Progenitor cell of endocrine pancreas (in vitro differentiated cells): ENCODE measurements around the gene CTNNA3. TPM values are rescaled to one million over a fixed set of nuclear protein-coding genes. Genes with fewer than 3 reads are reported as not detected.

ENCODE experiments used
- DNase-seq: peaks from one replicate; pipeline ENCODE4 v3.0.0; 2021; ENCODE audit warnings: low spot score; ENCODE audit not compliant: unreplicated experiment
- H3K27ac Mint-ChIP-seq: 2 replicates; pipeline ENCODE4 v1.8.0; 2021; ENCODE audit warnings: mild to moderate bottlenecking, moderate library complexity, mixed read lengths
- H3K27me3 Mint-ChIP-seq: 2 replicates; pipeline ENCODE4 v1.8.0; 2021; ENCODE audit warnings: mixed read lengths
- H3K36me3 Mint-ChIP-seq: 2 replicates; pipeline ENCODE4 v1.8.0; 2022; ENCODE audit warnings: mixed read lengths; ENCODE audit not compliant: insufficient read depth
- H3K4me1 Mint-ChIP-seq: 2 replicates; pipeline ENCODE4 v1.8.0; 2021; ENCODE audit warnings: low read depth, mixed read lengths
- H3K4me3 Mint-ChIP-seq: 2 replicates; pipeline ENCODE4 v1.8.0; 2021; ENCODE audit warnings: low read depth, mild to moderate bottlenecking, moderate library complexity, mixed read lengths
- H3K9me3 Mint-ChIP-seq: 2 replicates; pipeline ENCODE4 v1.8.0; 2021; ENCODE audit warnings: low read depth, mixed read lengths
- CTCF ChIP-seq: fragments of 200-600 bp; sonication (generic); IDR thresholded peaks from one replicate; pipeline ENCODE4 v1.5.0; 2021; ENCODE audit warnings: antibody characterized with exemption, mild to moderate bottlenecking; ENCODE audit not compliant: unreplicated experiment
- total RNA-seq: library from RNA; stranded (reverse); gene quantifications from 2 replicates; pipeline ENCODE4 v1.2.1, GENCODE V29; 2021

Gene CTNNA3
- total RNA-seq, 1 donor from 2014 or later = 1.7 TPM

- no peak for DNase-seq
- Mint-ChIP-seq H3K9me3 (no peaks in the 10 kb centered on the region), H3K36me3 (no peaks in the 10 kb centered on the region), H3K27ac (no peak overlapping the region), H3K4me3 (no peak overlapping the region), H3K4me1 (peaks cover 2% of the 10 kb centered on the region), H3K27me3 (no peaks in the 10 kb centered on the region)
- TF ChIP-seq CTCF = no peak
Observed at GRCh38 chr10:67670401-67670800, 25.6 kb downstream of the CTNNA3 start.

GRCh38 chr10:67669978-67670377 lies 26.0 kb downstream of the CTNNA3 start:
- no peaks in the 10 kb centered on the region for H3K27me3 Mint-ChIP-seq

GRCh38 chr10:67668448-67668847 lies 27.5 kb downstream of the CTNNA3 start:
- Mint-ChIP-seq H3K36me3 (no peaks in the 10 kb centered on the region), H3K4me3 (no peak overlapping the region), H3K27ac (no peak overlapping the region), H3K27me3 (no peaks in the 10 kb centered on the region), H3K9me3 (no peaks in the 10 kb centered on the region), H3K4me1 (peaks cover 4% of the 10 kb centered on the region)
- DNase-seq = no peak
- TF ChIP-seq CTCF = no peak

More at GRCh38 chr10:67669978-67670377, 26.0 kb downstream of the CTNNA3 start:
- Mint-ChIP-seq H3K9me3 (no peaks in the 10 kb centered on the region), H3K27ac (no peak overlapping the region), H3K4me3 (no peak overlapping the region), H3K4me1 (peaks cover 4% of the 10 kb centered on the region), H3K36me3 (no peaks in the 10 kb centered on the region)
- no peak for DNase-seq
- TF ChIP-seq CTCF = no peak

GRCh38 chr10:67667035-67667425 lies 29.0 kb downstream of the CTNNA3 start:
- Mint-ChIP-seq H3K4me1 (peaks cover 4% of the 10 kb centered on the region), H3K36me3 (no peaks in the 10 kb centered on the region), H3K27me3 (no peaks in the 10 kb centered on the region), H3K4me3 (no peak overlapping the region), H3K27ac (no peak overlapping the region), H3K9me3 (no peaks in the 10 kb centered on the region)
- DNase-seq = no peak
- no peak for TF ChIP-seq CTCF

- no peak for DNase-seq
- peak; percentile 60 for TF ChIP-seq CTCF
- no peaks in the 10 kb centered on the region for H3K36me3 Mint-ChIP-seq
- H3K4me3 Mint-ChIP-seq = no peak overlapping the region
- H3K27me3 Mint-ChIP-seq = no peaks in the 10 kb centered on the region
- H3K27ac Mint-ChIP-seq = no peak overlapping the region
- H3K4me1 Mint-ChIP-seq = peaks cover 4% of the 10 kb centered on the region
- H3K9me3 Mint-ChIP-seq = no peaks in the 10 kb centered on the region
Observed at GRCh38 chr10:67666416-67667034, 29.5 kb downstream of the CTNNA3 start.
